ENCODE results near the gene ATG101. TPM values are rescaled to one million over a fixed set of nuclear protein-coding genes. Genes with fewer than 3 reads are reported as not detected.

ATG101 gene
- total and polyA plus RNA-seq, 3 donors from 2014 or later, result 52.6 to 64.5 (median 64.5) TPM

GRCh38 chr12:52029685-52030084 lies 40.1 kb upstream of the ATG101 start:
- H3K4me1 ChIP-seq, result peaks cover 26% of the 10 kb centered on the region
- H3K27ac ChIP-seq, result no peak overlapping the region
- 53 to 64% methylated on average over 4 of the region's 4 CpGs for WGBS, 2 donors
- H3K27me3 ChIP-seq, result no peaks in the 10 kb centered on the region
- no peak for DNase-seq
- TF ChIP-seq CTCF (IDR thresholded peaks at IDR 0.05), result no peak
- no peak for TF ChIP-seq POLR2A (IDR thresholded peaks at IDR 0.05)
- H3K4me3 ChIP-seq, result no peak overlapping the region
- intact Hi-C loops (cut with DNase I; ENCODE audit: low total_unique reads), result loop anchor here (5.0 kb wide), 1 partner anchor 53 kb away; no protein-coding TSS in a partner anchor
- H3K9me3 ChIP-seq, result no peaks in the 10 kb centered on the region
- no peaks in the 10 kb centered on the region for H3K36me3 ChIP-seq (ENCODE audit: low read depth, missing control alignments)

- WGBS, 2 donors, result 4 to 6% methylated on average over 5 of the region's 5 CpGs
- TF ChIP-seq POLR2A (IDR thresholded peaks at IDR 0.05) (no peak), CTCF (IDR thresholded peaks at IDR 0.05) (no peak)
- intact Hi-C loops (cut with DNase I; ENCODE audit: low total_unique reads), result no loop called here
- Histone ChIP-seq H3K4me1 (peaks cover 22% of the 10 kb centered on the region), H3K27ac (peak overlapping the region; percentile 78 to 97), H3K36me3 (ENCODE audit: low read depth, missing control alignments) (no peaks in the 10 kb centered on the region), H3K9me3 (no peaks in the 10 kb centered on the region), H3K4me3 (peak overlapping the region; percentile 35 to 49), H3K27me3 (no peaks in the 10 kb centered on the region)
- peak; percentile 94 for DNase-seq
Observed at GRCh38 chr12:52032446-52032803, 37.4 kb upstream of the ATG101 start.

- Histone ChIP-seq H3K27ac (peak overlapping the region; percentile 78 to 97), H3K9me3 (no peaks in the 10 kb centered on the region), H3K4me1 (peaks cover 26% of the 10 kb centered on the region), H3K4me3 (peak overlapping the region; percentile 35 to 49), H3K27me3 (no peaks in the 10 kb centered on the region), H3K36me3 (ENCODE audit: low read depth, missing control alignments) (no peaks in the 10 kb centered on the region)
- intact Hi-C loops (cut with DNase I; ENCODE audit: low total_unique reads), result no loop called here
- WGBS, 2 donors, result 0 to 1% methylated on average over 20 to 42 of the region's 48 CpGs
- DNase-seq, result peak; percentile 99
- TF ChIP-seq CTCF (IDR thresholded peaks at IDR 0.05) (no peak), POLR2A (IDR thresholded peaks at IDR 0.05) (peak; percentile 54)
Observed at GRCh38 chr12:52032804-52033445, 36.9 kb upstream of the ATG101 start.

- peak overlapping the region; percentile 78 to 97 for H3K27ac ChIP-seq
- H3K4me1 ChIP-seq, result peaks cover 33% of the 10 kb centered on the region
Observed at GRCh38 chr12:52033446-52034140, 36.2 kb upstream of the ATG101 start.

More at GRCh38 chr12:52033446-52034140, 36.2 kb upstream of the ATG101 start:
- DNase-seq, result no peak
- Histone ChIP-seq H3K4me3 (peak overlapping the region; percentile 35 to 49), H3K27me3 (no peaks in the 10 kb centered on the region), H3K36me3 (ENCODE audit: low read depth, missing control alignments) (no peaks in the 10 kb centered on the region), H3K9me3 (no peaks in the 10 kb centered on the region)
- TF ChIP-seq POLR2A (IDR thresholded peaks at IDR 0.05) (no peak), CTCF (IDR thresholded peaks at IDR 0.05) (no peak)
- intact Hi-C loops (cut with DNase I; ENCODE audit: low total_unique reads), result no loop called here
- WGBS, 2 donors, result 33 to 44% methylated on average over 12 to 13 of the region's 13 CpGs
